SU-DHL-6 (cell line): ENCODE measurements around the gene ST6GALNAC3.

Source experiments
- EZH2phosphoT487 ChIP-seq: fragments of 200-600 bp; sonication (generic), shearing (Covaris generic); conservative IDR thresholded peaks from 2 replicates; pipeline ENCODE4 v1.6.1; 2018; ENCODE audit warnings: mild to moderate bottlenecking, antibody characterized with exemption, low read length, moderate library complexity, mixed read lengths
- TF ChIP-seq, protein P1 (sequence below): fragments of 200-600 bp; sonication (generic); IDR thresholded peaks from one replicate; pipeline ENCODE4 v1.5.1; 2017; ENCODE audit warnings: antibody characterized with exemption, mild to moderate bottlenecking, low read length, moderate library complexity; ENCODE audit not compliant: insufficient read depth, poor library complexity, severe bottlenecking

- TF ChIP-seq, protein P1, sequence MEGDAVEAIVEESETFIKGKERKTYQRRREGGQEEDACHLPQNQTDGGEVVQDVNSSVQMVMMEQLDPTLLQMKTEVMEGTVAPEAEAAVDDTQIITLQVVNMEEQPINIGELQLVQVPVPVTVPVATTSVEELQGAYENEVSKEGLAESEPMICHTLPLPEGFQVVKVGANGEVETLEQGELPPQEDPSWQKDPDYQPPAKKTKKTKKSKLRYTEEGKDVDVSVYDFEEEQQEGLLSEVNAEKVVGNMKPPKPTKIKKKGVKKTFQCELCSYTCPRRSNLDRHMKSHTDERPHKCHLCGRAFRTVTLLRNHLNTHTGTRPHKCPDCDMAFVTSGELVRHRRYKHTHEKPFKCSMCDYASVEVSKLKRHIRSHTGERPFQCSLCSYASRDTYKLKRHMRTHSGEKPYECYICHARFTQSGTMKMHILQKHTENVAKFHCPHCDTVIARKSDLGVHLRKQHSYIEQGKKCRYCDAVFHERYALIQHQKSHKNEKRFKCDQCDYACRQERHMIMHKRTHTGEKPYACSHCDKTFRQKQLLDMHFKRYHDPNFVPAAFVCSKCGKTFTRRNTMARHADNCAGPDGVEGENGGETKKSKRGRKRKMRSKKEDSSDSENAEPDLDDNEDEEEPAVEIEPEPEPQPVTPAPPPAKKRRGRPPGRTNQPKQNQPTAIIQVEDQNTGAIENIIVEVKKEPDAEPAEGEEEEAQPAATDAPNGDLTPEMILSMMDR, result no peak
- no peak for TF ChIP-seq EZH2phosphoT487
Observed at GRCh38 chr1:76260279-76260678, 185.7 kb downstream of the ST6GALNAC3 start.
